Panc1 (cell line): ENCODE data around the gene NUBP2.

Source experiments
- POLR2AphosphoS5 ChIP-seq: IDR thresholded peaks from 2 replicates; pipeline ENCODE4 v1.6.1; 2012; ENCODE audit warnings: mild to moderate bottlenecking, low read depth, low read length, moderate library complexity
- TCF7L2 ChIP-seq: IDR thresholded peaks from 2 replicates; pipeline ENCODE4 v1.6.1; 2011; ENCODE audit warnings: mild to moderate bottlenecking, low read depth, low read length, inconsistent platforms
- TF ChIP-seq, protein P1 (sequence below): fragments of 450-650 bp; IDR thresholded peaks from 2 replicates; pipeline ENCODE4 v1.5.1; 2017; ENCODE audit warnings: mild to moderate bottlenecking
- TF ChIP-seq, protein P2 (sequence below), 2 experiments: IDR thresholded peaks; 2 replicates each; pipeline ENCODE4 v1.6.1; 2011 to 2012; ENCODE audit warnings: low read depth in 2 of 2, control low read depth in 1 of 2, low read length in 1 of 2, mild to moderate bottlenecking in 1 of 2, moderate library complexity in 1 of 2; ENCODE audit not compliant: insufficient read depth in 1 of 2

DNA sequence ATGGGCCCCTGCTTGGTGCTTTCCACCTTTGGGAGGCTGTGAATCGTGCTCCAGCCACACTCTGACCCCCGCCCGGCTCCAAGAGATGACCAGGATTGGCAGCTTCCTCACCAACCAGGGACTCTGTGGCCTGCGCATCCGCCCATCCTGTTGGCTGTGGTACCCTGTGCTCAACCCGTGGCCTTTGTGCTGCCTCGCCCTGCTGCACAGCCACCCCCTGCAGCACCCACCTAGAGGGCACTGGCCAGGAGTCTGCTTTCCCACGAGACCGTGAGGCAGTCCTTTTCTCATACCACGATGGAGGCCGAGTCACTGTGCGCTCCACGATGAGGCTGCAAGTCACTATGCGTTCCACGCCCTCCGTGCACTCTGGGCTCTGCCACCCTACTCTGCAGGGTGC, 30.8 kb upstream of the NUBP2 start:
- TF ChIP-seq POLR2AphosphoS5 (no peak), TCF7L2 (no peak)
- TF ChIP-seq, protein P1, sequence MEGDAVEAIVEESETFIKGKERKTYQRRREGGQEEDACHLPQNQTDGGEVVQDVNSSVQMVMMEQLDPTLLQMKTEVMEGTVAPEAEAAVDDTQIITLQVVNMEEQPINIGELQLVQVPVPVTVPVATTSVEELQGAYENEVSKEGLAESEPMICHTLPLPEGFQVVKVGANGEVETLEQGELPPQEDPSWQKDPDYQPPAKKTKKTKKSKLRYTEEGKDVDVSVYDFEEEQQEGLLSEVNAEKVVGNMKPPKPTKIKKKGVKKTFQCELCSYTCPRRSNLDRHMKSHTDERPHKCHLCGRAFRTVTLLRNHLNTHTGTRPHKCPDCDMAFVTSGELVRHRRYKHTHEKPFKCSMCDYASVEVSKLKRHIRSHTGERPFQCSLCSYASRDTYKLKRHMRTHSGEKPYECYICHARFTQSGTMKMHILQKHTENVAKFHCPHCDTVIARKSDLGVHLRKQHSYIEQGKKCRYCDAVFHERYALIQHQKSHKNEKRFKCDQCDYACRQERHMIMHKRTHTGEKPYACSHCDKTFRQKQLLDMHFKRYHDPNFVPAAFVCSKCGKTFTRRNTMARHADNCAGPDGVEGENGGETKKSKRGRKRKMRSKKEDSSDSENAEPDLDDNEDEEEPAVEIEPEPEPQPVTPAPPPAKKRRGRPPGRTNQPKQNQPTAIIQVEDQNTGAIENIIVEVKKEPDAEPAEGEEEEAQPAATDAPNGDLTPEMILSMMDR: no peak
- TF ChIP-seq, protein P2, sequence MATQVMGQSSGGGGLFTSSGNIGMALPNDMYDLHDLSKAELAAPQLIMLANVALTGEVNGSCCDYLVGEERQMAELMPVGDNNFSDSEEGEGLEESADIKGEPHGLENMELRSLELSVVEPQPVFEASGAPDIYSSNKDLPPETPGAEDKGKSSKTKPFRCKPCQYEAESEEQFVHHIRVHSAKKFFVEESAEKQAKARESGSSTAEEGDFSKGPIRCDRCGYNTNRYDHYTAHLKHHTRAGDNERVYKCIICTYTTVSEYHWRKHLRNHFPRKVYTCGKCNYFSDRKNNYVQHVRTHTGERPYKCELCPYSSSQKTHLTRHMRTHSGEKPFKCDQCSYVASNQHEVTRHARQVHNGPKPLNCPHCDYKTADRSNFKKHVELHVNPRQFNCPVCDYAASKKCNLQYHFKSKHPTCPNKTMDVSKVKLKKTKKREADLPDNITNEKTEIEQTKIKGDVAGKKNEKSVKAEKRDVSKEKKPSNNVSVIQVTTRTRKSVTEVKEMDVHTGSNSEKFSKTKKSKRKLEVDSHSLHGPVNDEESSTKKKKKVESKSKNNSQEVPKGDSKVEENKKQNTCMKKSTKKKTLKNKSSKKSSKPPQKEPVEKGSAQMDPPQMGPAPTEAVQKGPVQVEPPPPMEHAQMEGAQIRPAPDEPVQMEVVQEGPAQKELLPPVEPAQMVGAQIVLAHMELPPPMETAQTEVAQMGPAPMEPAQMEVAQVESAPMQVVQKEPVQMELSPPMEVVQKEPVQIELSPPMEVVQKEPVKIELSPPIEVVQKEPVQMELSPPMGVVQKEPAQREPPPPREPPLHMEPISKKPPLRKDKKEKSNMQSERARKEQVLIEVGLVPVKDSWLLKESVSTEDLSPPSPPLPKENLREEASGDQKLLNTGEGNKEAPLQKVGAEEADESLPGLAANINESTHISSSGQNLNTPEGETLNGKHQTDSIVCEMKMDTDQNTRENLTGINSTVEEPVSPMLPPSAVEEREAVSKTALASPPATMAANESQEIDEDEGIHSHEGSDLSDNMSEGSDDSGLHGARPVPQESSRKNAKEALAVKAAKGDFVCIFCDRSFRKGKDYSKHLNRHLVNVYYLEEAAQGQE (IDR thresholded peaks at IDR 0.05; ENCODE audit: insufficient read depth in 1 of 2, low read depth in 2 of 2, low read length in 1 of 2): no peak
